Measurements from ENCODE around the gene IDH3A.

GRCh38 chr15:78182821-78183220, 33.7 kb downstream of the IDH3A start:
- no peak for TF ChIP-seq CTCF (IDR thresholded peaks at IDR 0.05)
- TF ChIP-seq REST (IDR thresholded peaks at IDR 0.05; ENCODE audit: insufficient read depth in 1 of 2, low read depth in 2 of 2, low read length in 1 of 2) = no peak
- no peak for TF ChIP-seq POLR2AphosphoS5 (IDR thresholded peaks at IDR 0.05; ENCODE audit: low read depth, low read length)
- TF ChIP-seq SIN3A (IDR thresholded peaks at IDR 0.05; ENCODE audit: borderline replicate concordance, insufficient read depth, low read depth, low read length) = no peak
- TF ChIP-seq TCF7L2 (IDR thresholded peaks at IDR 0.05; ENCODE audit: low read depth, low read length) = no peak
